Head of caudate nucleus (tissue), 42 donors: ENCODE measurements around the gene TMEM187.
A peak's percentile ranks its signal among the peaks of the same experiment; 100 is the strongest.
"Not testable (repeated sequence)": the region's sequence is repeated elsewhere in the genome, so short reads cannot be mapped to it uniquely, and the experiment has no call there.

ENCODE experiments used
- DNase-seq, 42 donors: peaks; one replicate each; pipeline versions ENCODE4 v3.0.0 to v3.0.0-alpha.2; 2020 to 2021; ENCODE audit warnings: mixed read lengths in 7 of 42
- intact Hi-C: fragments of 100-400 bp; cut with DNase I; formaldehyde crosslinking; loops from one replicate; pipeline ENCODE4 v1.15.0; 2022

The TMEM187 gene

GRCh38 chrX:153968255-153968654, 4.3 kb upstream of the TMEM187 start:
- DNase-seq = no peak
- intact Hi-C loops = no loop called here

DNA sequence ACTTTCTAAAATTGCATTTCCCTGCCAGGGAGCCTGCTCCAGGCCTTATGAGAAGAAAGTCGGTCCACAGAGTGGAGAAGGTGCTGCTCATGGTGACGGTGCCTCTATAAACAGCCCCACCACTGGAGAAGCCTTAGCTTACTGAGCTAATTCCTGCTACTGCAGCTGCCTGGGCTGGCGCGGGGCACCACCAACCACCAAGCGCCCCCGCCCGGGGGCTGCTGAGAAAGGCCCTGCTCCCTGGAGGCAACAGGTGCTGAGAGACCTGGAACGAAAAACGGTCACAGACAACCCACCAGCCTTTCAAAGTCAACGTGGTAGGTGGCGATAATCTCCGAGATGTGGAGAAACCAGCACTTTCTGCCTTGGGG, 3.8 kb upstream of the TMEM187 start:
- intact Hi-C loops = no loop called here
- peak in 28 of 42 donors; percentile 28 to 74 (median 49) for DNase-seq

- peak in 2 of 42 donors; percentile 21 to 39 for DNase-seq
- intact Hi-C loops = no loop called here
Measured at GRCh38 chrX:153969125-153969903, 3.2 kb upstream of the TMEM187 start.

DNA sequence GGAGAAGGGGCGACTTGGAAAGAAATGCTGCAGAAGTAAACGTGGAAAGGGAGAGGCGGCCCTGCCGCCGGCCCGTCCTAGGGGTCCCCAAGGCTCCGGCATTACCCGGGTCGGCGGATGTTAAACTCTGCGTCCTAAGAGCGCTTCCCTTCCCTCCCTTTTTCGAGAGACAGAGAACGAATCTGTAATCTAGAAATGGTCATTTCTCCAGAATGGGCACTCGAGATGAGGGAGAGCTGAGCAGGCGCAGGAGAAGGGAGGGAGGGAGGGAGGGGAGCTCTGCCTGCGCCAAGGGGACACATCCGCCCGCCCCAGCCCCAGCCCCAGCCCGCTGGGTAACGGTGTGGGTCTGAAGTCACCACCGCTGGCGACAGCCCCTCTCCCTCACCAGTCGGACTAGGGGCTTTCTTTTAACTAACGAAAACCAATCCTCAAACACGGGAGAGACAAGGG, 2.6 kb upstream of the TMEM187 start:
- DNase-seq = peak in 36 of 42 donors; percentile 15 to 80 (median 51)
- intact Hi-C loops = loop anchor here (5.0 kb wide), 1 partner anchor 127 kb away; the partner anchor contains the start of gene MECP2

DNA sequence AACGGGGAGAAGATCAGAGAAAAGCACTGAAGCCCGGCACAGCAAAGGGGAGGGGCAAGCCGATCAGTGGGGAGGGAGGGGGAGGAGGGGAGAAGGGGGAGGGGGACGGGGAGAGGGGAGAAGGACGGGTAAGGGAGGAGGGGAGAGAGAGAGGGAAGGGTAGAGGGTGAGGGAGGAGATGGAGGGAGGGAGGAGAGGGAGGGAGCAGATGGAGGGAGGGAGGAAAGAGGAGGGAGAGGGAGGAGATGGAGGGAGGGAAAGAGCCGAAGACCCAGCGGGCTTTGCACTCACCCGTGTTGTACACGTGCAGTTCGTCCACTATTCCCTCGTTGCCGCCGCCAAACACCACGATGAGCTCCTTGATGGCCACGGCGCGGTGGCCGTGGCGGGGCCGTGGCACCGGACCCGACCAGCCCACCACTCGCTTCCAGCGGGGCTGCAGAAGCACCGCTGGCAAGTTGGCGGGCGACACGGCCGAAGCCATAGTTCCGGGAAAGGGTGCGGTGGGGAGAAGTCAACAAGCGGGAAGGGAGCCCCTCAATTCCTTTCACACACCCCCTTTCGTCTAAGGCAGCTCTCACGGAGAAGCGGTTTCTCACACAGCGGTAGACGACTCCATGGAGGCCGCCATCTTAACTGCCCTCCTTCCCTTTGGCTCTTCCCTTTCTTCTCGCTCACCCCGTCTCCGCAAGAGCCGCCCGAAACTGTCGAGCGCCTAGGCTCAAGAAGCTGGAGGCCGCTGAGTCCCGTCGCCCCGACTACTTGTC, 2.0 kb upstream of the TMEM187 start:
- intact Hi-C loops = loop anchor here (5.0 kb wide), 1 partner anchor 127 kb away; the partner anchor contains the start of gene MECP2
- peak in 36 of 42 donors; percentile 26 to 83 (median 53) for DNase-seq

DNA sequence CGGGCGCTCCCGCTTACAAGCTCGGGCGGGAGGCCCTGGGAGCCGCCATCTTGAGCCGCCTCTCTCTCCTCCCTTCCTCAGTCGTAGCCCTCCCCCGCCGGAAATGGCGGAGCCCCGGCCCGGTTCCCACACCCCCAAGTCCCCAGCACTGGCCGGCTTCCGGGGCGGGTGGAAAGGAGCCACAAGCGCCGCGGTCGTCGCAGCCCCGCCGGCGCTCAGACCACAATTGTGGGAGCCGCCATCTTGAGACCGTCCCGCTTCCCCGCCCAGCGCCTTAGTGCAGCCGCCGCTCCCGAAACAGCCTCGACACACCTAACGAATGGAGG, 1.5 kb upstream of the TMEM187 start:
- intact Hi-C loops = loop anchor here (5.0 kb wide), 1 partner anchor 126 kb away; the partner anchor contains the start of gene MECP2
- peak; percentile 65 to 97 (median 92) for DNase-seq

- intact Hi-C loops = loop anchor here (5.0 kb wide), 1 partner anchor 126 kb away; the partner anchor contains the start of gene MECP2
- peak; percentile 71 to 95 (median 90) for DNase-seq
Measured at GRCh38 chrX:153971450-153972367, 845 bp upstream of the TMEM187 start, which contains the start of gene HCFC1. Gene HCFC1 (minus strand): TSS chrX:153971818. CDS start chrX:153970840, 978 bp downstream.

DNA sequence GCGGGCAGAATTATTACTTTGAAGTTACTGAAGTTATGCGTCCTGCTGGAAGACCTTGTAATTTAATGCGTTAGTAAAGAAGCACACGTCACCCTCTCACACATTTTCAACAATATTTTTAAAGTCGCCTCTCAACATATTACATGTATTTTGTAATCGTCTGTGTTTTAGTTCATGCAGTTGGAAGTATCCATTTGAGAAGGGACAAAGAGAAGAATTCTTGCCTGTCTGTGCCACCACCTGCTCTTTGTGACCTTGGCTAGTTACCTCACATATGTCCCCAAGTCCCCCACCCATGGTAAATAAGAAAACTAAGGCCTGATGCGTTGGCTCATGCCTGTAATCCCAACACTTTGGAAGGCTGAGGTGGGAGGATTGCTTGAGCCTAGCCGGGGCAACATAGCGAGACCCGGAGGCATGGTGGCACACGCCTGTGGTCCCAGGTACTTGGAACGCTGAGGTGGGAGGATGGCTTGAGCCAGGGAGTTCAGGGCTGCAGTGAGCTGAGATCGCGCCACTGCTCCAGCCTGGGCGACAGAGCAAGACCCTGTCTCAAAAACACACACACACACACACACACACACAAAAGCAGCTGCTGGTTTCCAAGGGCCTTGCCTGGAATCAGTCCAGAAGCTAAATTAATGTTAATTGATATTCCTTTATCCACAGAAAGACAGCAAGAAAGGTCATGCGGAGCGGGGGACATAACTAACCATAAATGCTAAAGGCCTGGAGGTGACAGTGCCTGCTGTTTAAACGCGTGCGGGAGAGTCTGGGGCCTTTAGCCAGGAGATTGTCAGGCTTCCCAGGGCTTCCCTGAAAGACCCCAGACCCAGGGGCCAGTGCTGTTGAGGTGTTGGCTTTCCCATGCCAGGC, 811 bp downstream of the TMEM187 start:
- DNase-seq = no peak
- intact Hi-C loops = loop anchor here (5.0 kb wide), 1 partner anchor 124 kb away; the partner anchor contains the start of gene MECP2

- intact Hi-C loops = loop anchor here (5.0 kb wide), 1 partner anchor 123 kb away; the partner anchor contains the start of gene MECP2
- no peak for DNase-seq
Measured at GRCh38 chrX:153974003-153974725, 1.6 kb downstream of the TMEM187 start.

GRCh38 chrX:153974726-153975286, 2.3 kb downstream of the TMEM187 start:
- intact Hi-C loops = loop anchor here (5.0 kb wide), 1 partner anchor 122 kb away; the partner anchor contains the start of gene MECP2
- DNase-seq = no peak

DNA sequence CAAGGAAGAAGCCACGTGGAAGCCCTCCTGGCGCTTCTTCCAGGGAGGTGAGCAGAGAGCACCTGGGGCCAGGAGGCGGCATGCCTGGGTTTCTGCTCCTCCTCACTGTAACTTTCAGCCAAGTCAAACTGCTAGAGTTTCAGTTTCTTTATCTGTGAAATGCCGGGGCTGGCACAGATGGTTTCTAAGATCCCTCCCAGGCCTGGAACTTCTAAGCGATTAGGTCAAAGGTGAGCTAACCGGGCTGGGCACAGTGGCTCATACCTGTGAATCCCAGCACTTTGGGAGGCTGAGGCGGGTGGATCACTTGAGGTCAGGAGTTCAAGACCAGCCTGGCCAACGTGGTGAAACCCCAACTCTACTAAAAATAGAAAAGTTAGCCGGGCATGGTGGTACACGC, 7.8 kb downstream of the TMEM187 start:
- DNase-seq, intact Hi-C loops: not testable (repeated sequence)

DNA sequence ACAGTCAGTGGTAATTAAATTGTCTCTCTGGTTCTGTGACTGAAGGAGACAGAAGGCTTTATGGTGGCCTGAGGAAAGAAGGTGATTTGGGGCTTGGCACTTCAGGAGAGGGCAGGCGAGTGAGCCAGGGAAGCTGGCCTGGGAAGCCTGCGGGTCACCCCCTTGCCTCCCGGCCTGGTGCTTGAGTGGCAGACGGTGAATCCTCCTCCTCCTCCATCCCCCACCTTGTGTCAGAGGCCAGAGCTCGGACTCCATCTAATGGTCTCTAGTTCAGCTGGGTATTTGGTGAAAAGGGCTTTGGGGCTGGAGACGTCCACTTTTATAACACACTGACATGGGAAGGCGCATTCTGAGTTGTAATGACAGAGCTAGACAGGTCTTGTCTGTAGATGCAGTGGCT, 8.7 kb downstream of the TMEM187 start:
- intact Hi-C loops = no loop called here

DNA sequence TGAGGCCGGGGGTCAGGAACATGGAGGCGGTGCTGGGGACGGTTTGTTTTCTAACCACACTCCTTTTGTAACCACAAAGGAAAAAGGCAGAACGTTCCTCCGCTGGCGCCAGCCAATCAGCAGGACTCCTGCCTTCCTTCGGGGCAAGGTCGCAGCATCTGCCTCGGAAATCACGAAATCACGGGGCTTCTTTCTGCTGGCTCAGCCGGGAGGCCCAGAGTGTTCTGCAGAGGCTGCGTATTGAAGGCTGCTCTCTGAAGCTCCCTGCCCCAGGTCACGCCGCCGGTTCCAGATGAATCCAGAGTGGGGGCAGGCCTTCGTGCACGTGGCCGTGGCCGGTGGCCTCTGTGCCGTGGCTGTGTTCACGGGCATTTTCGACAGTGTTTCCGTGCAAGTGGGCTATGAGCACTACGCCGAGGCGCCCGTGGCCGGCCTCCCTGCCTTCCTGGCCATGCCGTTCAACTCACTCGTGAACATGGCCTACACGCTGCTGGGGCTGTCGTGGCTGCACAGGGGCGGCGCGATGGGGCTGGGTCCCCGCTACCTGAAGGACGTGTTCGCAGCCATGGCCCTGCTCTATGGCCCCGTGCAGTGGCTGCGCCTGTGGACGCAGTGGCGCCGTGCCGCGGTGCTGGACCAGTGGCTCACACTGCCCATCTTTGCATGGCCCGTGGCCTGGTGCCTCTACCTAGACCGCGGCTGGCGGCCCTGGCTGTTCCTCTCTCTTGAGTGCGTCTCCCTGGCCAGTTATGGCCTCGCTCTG, 9.4 kb downstream of the TMEM187 start:
- intact Hi-C loops = no loop called here
- DNase-seq = peak in 13 of 42 donors; percentile 9 to 53 (median 38)

More for the DNA sequence above, 8.7 kb downstream of the TMEM187 start:
- no peak for DNase-seq

- no peak for DNase-seq
- intact Hi-C loops = no loop called here
Measured at GRCh38 chrX:153983321-153983801, 10.8 kb downstream of the TMEM187 start.

GRCh38 chrX:153984351-153985178, 12.0 kb downstream of the TMEM187 start:
- no peak for DNase-seq
- intact Hi-C loops = no loop called here
